Measurements from ENCODE around the gene AP1M2.
"Not testable (repeated sequence)": the region's sequence is repeated elsewhere in the genome, so short reads cannot be mapped to it uniquely, and the experiment has no call there.

The AP1M2 gene

GRCh38 chr19:10600149-10600548, 13.0 kb upstream of the AP1M2 start:
- DNase-seq, result no peak

- no peak for DNase-seq
Measured at GRCh38 chr19:10593820-10594637, 6.9 kb upstream of the AP1M2 start.

- DNase-seq, result no peak
Measured at GRCh38 chr19:10593148-10593547, 6.0 kb upstream of the AP1M2 start.

GRCh38 chr19:10587839-10588150, 683 bp upstream of the AP1M2 start:
- no peak for DNase-seq

- DNase-seq, result no peak
Measured at GRCh38 chr19:10586396-10586795, 716 bp downstream of the AP1M2 start.

GRCh38 chr19:10583036-10583776, 3.9 kb downstream of the AP1M2 start:
- DNase-seq, result no peak

GRCh38 chr19:10582091-10582490, 5.0 kb downstream of the AP1M2 start:
- DNase-seq, result no peak

- peak; percentile 92 for DNase-seq
Measured at GRCh38 chr19:10580979-10581631, 6.0 kb downstream of the AP1M2 start.

- no peak for DNase-seq
Measured at GRCh38 chr19:10577951-10578350, 9.2 kb downstream of the AP1M2 start.

GRCh38 chr19:10575011-10575716, 11.9 kb downstream of the AP1M2 start:
- no peak for DNase-seq

- DNase-seq, result no peak
Measured at GRCh38 chr19:10574462-10574861, 12.7 kb downstream of the AP1M2 start.

- not testable (repeated sequence) for DNase-seq
Measured at GRCh38 chr19:10573793-10574192, 13.3 kb downstream of the AP1M2 start.

- peak; percentile 99 for DNase-seq
Measured at GRCh38 chr19:10568826-10569651, 18.1 kb downstream of the AP1M2 start, which contains the start of gene CDKN2D. TSS of gene CDKN2D (minus strand) at chr19:10568979. CDS start at chr19:10568653, 326 bp downstream.

- no peak for DNase-seq
Measured at GRCh38 chr19:10568062-10568825, 18.9 kb downstream of the AP1M2 start.

GRCh38 chr19:10567656-10568055, 19.5 kb downstream of the AP1M2 start:
- no peak for DNase-seq

GRCh38 chr19:10566658-10567410, 20.3 kb downstream of the AP1M2 start:
- no peak for DNase-seq

- no peak for DNase-seq
Measured at GRCh38 chr19:10566408-10566657, 20.8 kb downstream of the AP1M2 start.

- DNase-seq, result peak; percentile 93
Measured at GRCh38 chr19:10565567-10566407, 21.3 kb downstream of the AP1M2 start, which contains the start of gene KRI1. TSS of gene KRI1 (minus strand) at chr19:10566010. CDS start at chr19:10565999, 11 bp downstream.

GRCh38 chr19:10565028-10565566, 22.0 kb downstream of the AP1M2 start:
- no peak for DNase-seq

- DNase-seq, result no peak
Measured at GRCh38 chr19:10562609-10563008, 24.5 kb downstream of the AP1M2 start.

Measured in amniotic stem cell (primary cell).